Gastrocnemius medialis (tissue), 4 donors: ENCODE results near the gene IKZF4. TPM values are rescaled to one million over a fixed set of nuclear protein-coding genes. Genes with fewer than 3 reads are reported as not detected.
"Not testable (repeated sequence)": the region's sequence is repeated elsewhere in the genome, so short reads cannot be mapped to it uniquely, and the experiment has no call there.

Experiments used
- ATAC-seq, 2 donors: fragments of 150-250 bp; one replicate each; pipeline ENCODE4 v1.9.1; 2016
- DNase-seq, 2 donors: peaks; one replicate each; pipeline ENCODE4 v3.0.0-alpha.2; 2019
- H3K27ac ChIP-seq, 4 donors: fragments of 200-600 bp; sonication (generic); 1 replicate in 1 of 4; 2 replicates in 3 of 4; pipeline ENCODE4 v1.5.1; 2016 to 2018; ENCODE audit warnings: mild to moderate bottlenecking in 2 of 4, moderate library complexity in 1 of 4
- H3K27me3 ChIP-seq, 3 donors: fragments of 200-600 bp; sonication (generic) in 2 of 3; 1 replicate in 1 of 3; 2 replicates in 2 of 3; pipeline versions ENCODE4 v1.5.1 to v1.6.0; 2016 to 2019; ENCODE audit warnings: mild to moderate bottlenecking in 1 of 3, moderate library complexity in 1 of 3
- H3K36me3 ChIP-seq, 2 donors: fragments of 200-600 bp; sonication (generic) in 1 of 2; one replicate each; pipeline ENCODE4 v1.5.1; 2017 to 2018
- H3K4me1 ChIP-seq, 2 donors: fragments of 200-600 bp; sonication (generic) in 1 of 2; one replicate each; pipeline ENCODE4 v1.5.1; 2016 to 2017; ENCODE audit warnings: mild to moderate bottlenecking in 2 of 2
- H3K4me3 ChIP-seq, 4 donors: fragments of 200-600 bp; sonication (generic) in 3 of 4; 1 replicate in 1 of 4; 2 replicates in 3 of 4; pipeline ENCODE4 v1.5.1; 2016 to 2019; ENCODE audit warnings: mild to moderate bottlenecking in 2 of 4
- H3K9me3 ChIP-seq, 3 donors: fragments of 200-600 bp; sonication (generic) in 2 of 3; 1 replicate in 1 of 3; 2 replicates in 2 of 3; pipeline ENCODE4 v1.5.1; 2016 to 2019
- CTCF ChIP-seq, 5 experiments: fragments of 450-650 bp in 3 of 5; fragments of 200-600 bp in 2 of 5; sonication (generic) in 2 of 5; IDR thresholded peaks in 4 of 5; conservative IDR thresholded peaks in 1 of 5; 1 replicate in 4 of 5; 2 replicates in 1 of 5; pipeline ENCODE4 v1.5.1; 2016 to 2019; ENCODE audit warnings: antibody characterized with exemption in 5 of 5, mild to moderate bottlenecking in 3 of 5, moderate library complexity in 3 of 5
- POLR2A ChIP-seq, 2 donors: fragments of 450-650 bp; IDR thresholded peaks; one replicate each; pipeline ENCODE4 v1.6.1; 2017; ENCODE audit warnings: antibody characterized with exemption in 2 of 2, mild to moderate bottlenecking in 2 of 2, moderate library complexity in 2 of 2
- in situ Hi-C, 4 donors: fragments of 200-750 bp; cut with MboI; loops; one replicate each; pipeline versions ENCODE4 v1.15.0 to v1.8.0; 2017; ENCODE audit warnings: low sequenced_read_pairs in 4 of 4
- intact Hi-C: fragments of 100-400 bp; cut with DNase I; formaldehyde crosslinking; loops from one replicate; pipeline ENCODE4 v1.15.1; 2023; ENCODE audit warnings: low total_unique reads
- total RNA-seq, 4 donors: library from RNA; depleted of rRNA; stranded (reverse); fragments of >200 nt; gene quantifications; one replicate each; pipeline versions ENCODE4 v1.1.0 to v1.2.3, GENCODE V29; 2016

Gene IKZF4
- total RNA-seq, 4 donors from 2014 or later = 4.0 to 6.3 (median 5.6) TPM

DNA sequence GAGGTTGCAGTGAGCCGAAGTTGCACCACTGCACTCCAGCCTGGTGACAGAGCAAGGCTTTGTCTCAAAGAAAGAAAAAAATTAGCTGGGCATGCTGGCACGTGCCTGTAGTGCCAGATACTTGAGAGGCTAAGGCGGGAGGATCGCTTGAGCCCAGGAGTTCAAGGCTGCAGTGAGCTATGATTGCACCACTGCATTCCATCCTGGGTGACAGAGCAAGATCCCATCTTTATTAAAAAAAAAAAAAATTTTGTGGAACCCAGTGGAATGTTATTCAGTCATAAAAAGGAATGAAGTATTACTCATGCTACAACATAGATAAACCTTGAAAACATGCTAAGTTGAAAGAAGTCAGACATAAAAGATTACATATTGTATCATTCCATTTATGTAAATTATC lies 50.8 kb downstream of the IKZF4 start:
- H3K27me3 ChIP-seq = no peaks in the 10 kb centered on the region
- ATAC-seq (no peak), DNase-seq (no peak)

GRCh38 chr12:56074396-56074795 lies 53.6 kb downstream of the IKZF4 start:
- H3K9me3 ChIP-seq = no peaks in the 10 kb centered on the region
- H3K27ac ChIP-seq = no peak overlapping the region
- ATAC-seq (no peak), DNase-seq (no peak)
- no peak for TF ChIP-seq POLR2A (IDR thresholded peaks at IDR 0.05)
- TF ChIP-seq CTCF (IDR thresholded peaks at IDR 0.05 in 4 of 5, conservative IDR thresholded peaks at IDR 0.05 in 1 of 5) = no peak
- intact Hi-C loops = no loop called here
- peaks cover 0 to 3% (median 0%) of the 10 kb centered on the region in 3 donors for H3K27me3 ChIP-seq
- H3K4me1 ChIP-seq = peaks cover 1 to 9% of the 10 kb centered on the region in 2 donors
- H3K4me3 ChIP-seq = no peak overlapping the region
- in situ Hi-C loops = no loop called here
- no peaks in the 10 kb centered on the region for H3K36me3 ChIP-seq

More for the DNA sequence above, 50.8 kb downstream of the IKZF4 start:
- no peak for TF ChIP-seq POLR2A (IDR thresholded peaks at IDR 0.05)
- no peak for TF ChIP-seq CTCF (IDR thresholded peaks at IDR 0.05 in 4 of 5, conservative IDR thresholded peaks at IDR 0.05 in 1 of 5)
- Histone ChIP-seq H3K4me3 (no peak overlapping the region), H3K4me1 (no peaks in the 10 kb centered on the region), H3K36me3 (no peaks in the 10 kb centered on the region), H3K9me3 (no peaks in the 10 kb centered on the region), H3K27ac (no peak overlapping the region)
- intact Hi-C loops (no loop called here), in situ Hi-C loops (no loop called here)

DNA sequence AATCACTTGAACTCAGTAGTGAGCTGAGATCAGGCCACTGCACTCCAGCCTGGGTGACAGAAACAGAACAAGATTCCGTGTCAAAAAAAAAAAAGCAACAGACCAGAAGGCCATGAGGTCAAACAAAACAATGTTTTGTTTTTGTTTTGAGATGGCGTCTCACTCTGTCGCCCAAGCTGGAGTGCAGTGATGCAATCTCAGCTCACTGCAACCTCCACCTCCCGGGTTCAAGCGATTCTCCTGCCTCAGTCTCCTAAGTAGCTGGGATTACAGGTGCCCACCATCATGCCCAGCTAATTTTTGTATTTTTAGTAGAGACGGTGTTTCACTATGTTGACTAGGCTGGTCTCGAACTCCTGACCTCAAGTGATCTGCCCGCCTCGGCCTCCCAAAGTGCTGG lies 57.1 kb downstream of the IKZF4 start:
- intact Hi-C loops = loop anchor here (2.0 kb wide), 1 partner anchor 27 kb away; the partner anchor contains the start of gene PA2G4
- H3K36me3 ChIP-seq, DNase-seq, ATAC-seq, H3K9me3 ChIP-seq, H3K27ac ChIP-seq, H3K4me3 ChIP-seq, in situ Hi-C loops: not testable (repeated sequence)
- peaks cover 10 to 24% (median 12%) of the 10 kb centered on the region in 3 donors for H3K27me3 ChIP-seq
- peaks cover 3 to 19% of the 10 kb centered on the region in 2 donors for H3K4me1 ChIP-seq

DNA sequence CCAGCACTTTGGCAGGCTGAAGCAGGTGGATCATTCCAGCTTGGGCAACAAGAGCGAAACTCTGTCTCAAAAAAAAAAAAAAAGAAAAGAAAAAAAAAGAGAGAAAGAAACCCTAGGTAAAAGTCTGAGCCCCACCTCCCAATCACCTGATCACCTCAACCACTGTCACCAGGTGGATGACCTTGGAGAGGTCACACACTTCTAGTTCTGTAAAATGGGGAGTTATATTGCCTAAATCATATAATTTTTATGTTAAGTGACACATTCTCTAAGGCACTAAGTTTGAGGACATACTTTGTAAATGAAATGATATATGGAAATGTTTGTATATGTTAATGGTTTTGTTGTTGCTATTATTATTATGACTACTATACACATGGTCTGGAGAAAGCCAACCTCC lies 57.6 kb downstream of the IKZF4 start:
- Histone ChIP-seq H3K27me3 (peaks cover 10 to 24% (median 12%) of the 10 kb centered on the region in 3 donors), H3K36me3 (no peaks in the 10 kb centered on the region), H3K9me3 (no peaks in the 10 kb centered on the region), H3K27ac (no peak overlapping the region), H3K4me3 (peak overlapping the region in 1 of 4 donors; percentile 54), H3K4me1 (peaks cover 3 to 19% of the 10 kb centered on the region in 2 donors)
- intact Hi-C loops = loop anchor here (2.0 kb wide), 1 partner anchor 26 kb away; the partner anchor contains the start of gene PA2G4
- no peak for ATAC-seq
- no peak for DNase-seq
- in situ Hi-C loops = no loop called here
- TF ChIP-seq POLR2A (IDR thresholded peaks at IDR 0.05) (no peak), CTCF (IDR thresholded peaks at IDR 0.05 in 4 of 5, conservative IDR thresholded peaks at IDR 0.05 in 1 of 5) (no peak)

GRCh38 chr12:56078931-56079722 lies 58.3 kb downstream of the IKZF4 start:
- H3K4me3 ChIP-seq = peak overlapping the region; percentile 54 to 62 (median 58)
- H3K27me3 ChIP-seq = peaks cover 10 to 24% (median 12%) of the 10 kb centered on the region in 3 donors
- no peaks in the 10 kb centered on the region for H3K9me3 ChIP-seq
- ATAC-seq = peak; percentile 76 to 86
- TF ChIP-seq POLR2A (IDR thresholded peaks at IDR 0.05) (peak in 1 of 2 donors; percentile 23), CTCF (IDR thresholded peaks at IDR 0.05 in 4 of 5, conservative IDR thresholded peaks at IDR 0.05 in 1 of 5) (peak; percentile 53 to 74 (median 64))
- DNase-seq = peak; percentile 55 to 79
- peak overlapping the region; percentile 21 to 59 (median 39) for H3K27ac ChIP-seq
- intact Hi-C loops (loop anchor here (2.0 kb wide), 1 partner anchor 26 kb away; the partner anchor contains the start of gene PA2G4), in situ Hi-C loops (no loop called here)
- H3K36me3 ChIP-seq = no peaks in the 10 kb centered on the region
- peaks cover 3 to 19% of the 10 kb centered on the region in 2 donors for H3K4me1 ChIP-seq
